ENCODE data around the gene E2F4.

E2F4 gene

GRCh38 chr16:67206129-67206837 is 14.3 kb downstream of the E2F4 start:
- no peak overlapping the region for H3K9ac ChIP-seq (ENCODE audit: low read length)
- no peak overlapping the region for H3K27ac ChIP-seq (ENCODE audit: low read length)

GRCh38 chr16:67206838-67207248 is 14.9 kb downstream of the E2F4 start:
- Histone ChIP-seq H3K4me3 (ENCODE audit: low read length) (no peak overlapping the region), H3K36me3 (replicated peaks; ENCODE audit: low read depth, low read length) (peaks cover 12% of the 10 kb centered on the region), H3K4me1 (ENCODE audit: low read length) (no peaks in the 10 kb centered on the region), H3K27me3 (ENCODE audit: low read depth, low read length) (no peaks in the 10 kb centered on the region), H3K4me2 (ENCODE audit: low read length) (no peak overlapping the region), H2AFZ (ENCODE audit: low read depth, low read length) (no peak overlapping the region), H3K27ac (ENCODE audit: low read length) (no peak overlapping the region), H3K79me2 (ENCODE audit: low read length) (no peaks in the 10 kb centered on the region), H3K9me3 (ENCODE audit: insufficient read depth, low read length) (no peaks in the 10 kb centered on the region), H3K9ac (ENCODE audit: low read length) (no peak overlapping the region), H4K20me1 (ENCODE audit: insufficient read depth, low read length) (0 out of 2 replicates have a peak, but pooled peaks cover 3% of the 10 kb centered on the region)
- TF ChIP-seq EZH2phosphoT487 (IDR thresholded peaks at IDR 0.05; ENCODE audit: low read depth): no peak
- TF ChIP-seq, protein P1, sequence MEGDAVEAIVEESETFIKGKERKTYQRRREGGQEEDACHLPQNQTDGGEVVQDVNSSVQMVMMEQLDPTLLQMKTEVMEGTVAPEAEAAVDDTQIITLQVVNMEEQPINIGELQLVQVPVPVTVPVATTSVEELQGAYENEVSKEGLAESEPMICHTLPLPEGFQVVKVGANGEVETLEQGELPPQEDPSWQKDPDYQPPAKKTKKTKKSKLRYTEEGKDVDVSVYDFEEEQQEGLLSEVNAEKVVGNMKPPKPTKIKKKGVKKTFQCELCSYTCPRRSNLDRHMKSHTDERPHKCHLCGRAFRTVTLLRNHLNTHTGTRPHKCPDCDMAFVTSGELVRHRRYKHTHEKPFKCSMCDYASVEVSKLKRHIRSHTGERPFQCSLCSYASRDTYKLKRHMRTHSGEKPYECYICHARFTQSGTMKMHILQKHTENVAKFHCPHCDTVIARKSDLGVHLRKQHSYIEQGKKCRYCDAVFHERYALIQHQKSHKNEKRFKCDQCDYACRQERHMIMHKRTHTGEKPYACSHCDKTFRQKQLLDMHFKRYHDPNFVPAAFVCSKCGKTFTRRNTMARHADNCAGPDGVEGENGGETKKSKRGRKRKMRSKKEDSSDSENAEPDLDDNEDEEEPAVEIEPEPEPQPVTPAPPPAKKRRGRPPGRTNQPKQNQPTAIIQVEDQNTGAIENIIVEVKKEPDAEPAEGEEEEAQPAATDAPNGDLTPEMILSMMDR (IDR thresholded peaks at IDR 0.05; ENCODE audit: low read depth, low read length): no peak

More at GRCh38 chr16:67206129-67206837, 14.3 kb downstream of the E2F4 start:
- Histone ChIP-seq H2AFZ (ENCODE audit: low read depth, low read length) (no peak overlapping the region), H3K9me3 (ENCODE audit: insufficient read depth, low read length) (no peaks in the 10 kb centered on the region), H3K4me1 (ENCODE audit: low read length) (no peaks in the 10 kb centered on the region), H3K4me2 (ENCODE audit: low read length) (no peak overlapping the region), H3K36me3 (replicated peaks; ENCODE audit: low read depth, low read length) (peaks cover 17% of the 10 kb centered on the region), H3K4me3 (ENCODE audit: low read length) (no peak overlapping the region), H3K27me3 (ENCODE audit: low read depth, low read length) (no peaks in the 10 kb centered on the region), H4K20me1 (ENCODE audit: insufficient read depth, low read length) (0 out of 2 replicates have a peak, but pooled peaks cover 3% of the 10 kb centered on the region), H3K79me2 (ENCODE audit: low read length) (no peaks in the 10 kb centered on the region)
- no peak for TF ChIP-seq EZH2phosphoT487 (IDR thresholded peaks at IDR 0.05; ENCODE audit: low read depth)
- TF ChIP-seq, protein P1 (IDR thresholded peaks at IDR 0.05; ENCODE audit: low read depth, low read length): no peak

DNA sequence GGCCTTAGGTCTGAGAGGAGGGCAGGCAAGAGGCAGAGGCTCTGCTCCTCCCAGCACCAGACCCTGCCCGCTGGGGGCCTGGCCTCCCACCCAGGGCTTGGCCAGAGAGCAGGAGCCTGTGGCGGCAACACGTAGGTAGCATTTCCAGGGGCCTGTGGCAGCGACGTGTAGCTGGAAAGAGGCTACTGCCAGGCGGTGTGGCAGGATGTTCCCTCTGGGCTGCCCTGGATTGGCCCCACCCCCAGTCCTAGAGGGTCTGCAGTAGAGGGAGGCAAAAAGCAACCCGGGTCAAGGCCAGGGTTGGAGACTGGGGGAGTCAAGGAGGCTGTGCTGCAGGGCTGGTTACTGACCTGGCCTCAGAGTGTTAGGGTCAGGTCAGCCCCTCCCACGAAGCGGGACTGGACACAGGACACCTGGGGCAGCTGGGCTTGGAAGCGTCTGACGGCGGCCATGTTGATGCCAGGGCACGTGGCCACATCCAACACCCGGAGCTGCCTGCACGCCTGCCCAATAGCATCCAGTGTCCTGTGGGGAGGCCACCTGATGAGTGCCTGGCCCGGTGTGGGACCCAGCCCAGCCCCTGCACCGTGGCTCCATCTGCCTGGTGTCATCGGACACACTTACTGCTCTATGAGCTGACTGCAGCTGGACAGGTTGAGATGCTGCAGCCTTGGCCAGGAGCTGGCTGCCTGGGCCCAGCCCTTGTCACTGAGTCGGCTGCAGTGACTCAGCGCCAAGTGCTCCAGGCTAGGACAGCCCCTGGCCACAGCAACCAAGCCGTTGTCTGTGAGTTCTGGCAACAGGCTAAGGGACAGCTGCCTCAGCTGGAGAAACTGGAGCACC is 15.5 kb downstream of the E2F4 start:
- H3K36me3 ChIP-seq (replicated peaks; ENCODE audit: low read depth, low read length): peaks cover 12% of the 10 kb centered on the region
- H2AFZ ChIP-seq (ENCODE audit: low read depth, low read length): no peak overlapping the region
- H4K20me1 ChIP-seq (ENCODE audit: insufficient read depth, low read length): 0 out of 2 replicates have a peak, but pooled peaks cover 3% of the 10 kb centered on the region
- H3K27ac ChIP-seq (ENCODE audit: low read length): no peak overlapping the region
- TF ChIP-seq, protein P1 (IDR thresholded peaks at IDR 0.05; ENCODE audit: low read depth, low read length): no peak
- TF ChIP-seq EZH2phosphoT487 (IDR thresholded peaks at IDR 0.05; ENCODE audit: low read depth): no peak
- H3K4me1 ChIP-seq (ENCODE audit: low read length): no peaks in the 10 kb centered on the region
- H3K9me3 ChIP-seq (ENCODE audit: insufficient read depth, low read length): no peaks in the 10 kb centered on the region
- H3K9ac ChIP-seq (ENCODE audit: low read length): no peak overlapping the region
- no peaks in the 10 kb centered on the region for H3K27me3 ChIP-seq (ENCODE audit: low read depth, low read length)
- H3K4me3 ChIP-seq (ENCODE audit: low read length): no peak overlapping the region
- no peak overlapping the region for H3K4me2 ChIP-seq (ENCODE audit: low read length)
- no peaks in the 10 kb centered on the region for H3K79me2 ChIP-seq (ENCODE audit: low read length)
